GM19455 (cell line): ENCODE results near the gene ARRDC3.
A peak's percentile ranks its signal among the peaks of the same experiment; 100 is the strongest.
"Not testable (repeated sequence)": the region's sequence is repeated elsewhere in the genome, so short reads cannot be mapped to it uniquely, and the experiment has no call there.

Experiments
- ATAC-seq: cut with Tn5 transposase; IDR thresholded peaks from one replicate; pipeline ENCODE4 v1.9.1; 2021; ENCODE audit not compliant: unreplicated experiment

ARRDC3 gene

DNA sequence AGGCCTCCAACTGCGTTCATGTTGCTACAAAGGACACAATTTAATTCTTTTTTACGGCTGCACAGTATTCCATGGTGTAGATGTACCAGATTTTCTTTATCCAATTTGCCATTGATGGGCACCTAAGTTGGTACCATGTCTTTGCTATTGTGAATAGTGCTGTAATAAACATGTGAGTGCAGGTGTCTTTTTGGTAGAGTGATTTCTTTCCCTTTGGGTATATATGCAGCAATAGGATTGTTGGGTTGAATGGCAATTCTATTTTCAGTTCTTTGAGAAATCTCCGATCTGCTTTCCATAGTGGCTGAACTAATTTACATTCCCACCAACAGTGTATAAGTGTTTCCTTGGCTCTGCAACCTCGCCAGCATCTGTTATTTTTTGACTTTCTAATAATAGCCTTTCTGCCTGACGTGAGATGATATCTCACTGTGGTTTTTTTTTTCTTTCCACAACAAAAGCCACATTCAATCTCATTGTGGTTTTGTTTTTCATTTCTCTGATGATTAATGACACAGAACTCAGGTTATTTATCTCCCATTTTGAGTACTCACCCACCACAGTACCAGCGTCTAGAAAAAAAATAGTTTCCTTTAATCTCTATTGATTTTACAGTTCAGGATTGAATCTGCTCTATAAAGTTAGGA is 21.9 kb downstream of the ARRDC3 start:
- ATAC-seq, result peak; percentile 63

GRCh38 chr5:91359962-91360609 is 23.0 kb downstream of the ARRDC3 start:
- ATAC-seq, result no peak

DNA sequence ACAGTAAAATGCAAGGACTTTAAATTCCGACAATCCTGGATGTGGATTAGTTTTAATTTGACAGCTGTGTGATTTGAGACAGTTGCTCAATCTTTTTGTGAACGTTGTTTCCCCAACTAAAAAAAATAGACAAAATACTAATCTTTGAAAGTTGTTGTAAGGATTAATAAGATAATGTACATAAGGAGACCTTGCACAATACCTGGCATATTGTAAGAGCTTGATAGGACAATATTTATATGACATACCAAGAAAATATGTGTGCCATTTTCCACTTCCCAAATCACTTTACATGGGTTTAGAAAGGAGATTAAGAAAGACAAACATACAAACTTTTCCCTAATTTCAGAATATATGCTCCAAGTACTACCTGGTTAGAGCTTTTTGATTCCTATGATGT is 25.3 kb downstream of the ARRDC3 start:
- ATAC-seq, result no peak

GRCh38 chr5:91357012-91357634 is 26.0 kb downstream of the ARRDC3 start:
- ATAC-seq, result no peak

DNA sequence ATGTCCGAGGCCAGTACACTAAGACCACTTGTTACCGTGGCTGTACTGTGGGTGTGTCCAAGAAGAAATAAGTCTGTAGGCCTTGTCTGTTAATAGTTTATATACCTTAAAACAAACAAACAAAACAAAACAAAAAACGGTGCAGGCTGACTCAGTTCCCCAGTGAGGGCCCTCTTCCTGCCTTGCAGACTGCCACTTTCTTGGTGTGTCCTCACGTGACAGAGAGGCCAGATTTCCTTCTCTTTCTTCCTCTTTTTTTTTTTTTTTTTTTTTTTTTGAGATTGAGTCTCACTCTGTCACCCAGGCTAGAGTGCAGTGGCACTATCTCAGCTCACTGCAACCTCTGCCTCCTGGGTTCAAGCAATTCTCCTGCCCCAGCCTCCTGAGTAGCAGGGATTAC is 28.2 kb downstream of the ARRDC3 start:
- ATAC-seq, result not testable (repeated sequence)

- no peak for ATAC-seq
These were observed 30.1 kb downstream of the ARRDC3 start for GRCh38 chr5:91352831-91353695.

GRCh38 chr5:91345461-91345860 is 37.7 kb downstream of the ARRDC3 start:
- no peak for ATAC-seq

GRCh38 chr5:91344661-91345200 is 38.4 kb downstream of the ARRDC3 start:
- not testable (repeated sequence) for ATAC-seq

GRCh38 chr5:91343916-91344315 is 39.2 kb downstream of the ARRDC3 start:
- ATAC-seq, result no peak

DNA sequence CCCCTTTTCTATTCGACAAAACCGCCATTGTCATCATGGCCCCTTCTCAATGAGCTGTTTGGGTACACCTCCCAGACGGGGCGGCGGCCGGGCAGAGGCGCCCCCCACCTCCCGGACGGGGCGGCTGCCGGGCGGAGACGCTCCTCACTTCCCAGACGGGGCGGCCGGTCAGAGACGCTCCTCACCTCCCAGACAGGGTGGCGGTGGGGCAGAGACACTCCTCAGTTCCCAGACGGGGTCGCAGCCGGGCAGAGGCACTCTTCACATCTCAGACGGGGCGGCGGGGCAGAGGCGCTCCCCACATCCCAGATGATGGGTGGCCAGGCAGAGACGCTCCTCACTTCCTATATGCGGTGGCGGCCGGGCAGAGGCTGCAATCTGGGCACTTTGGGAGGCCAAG is 40.2 kb downstream of the ARRDC3 start:
- ATAC-seq, result not testable (repeated sequence)

DNA sequence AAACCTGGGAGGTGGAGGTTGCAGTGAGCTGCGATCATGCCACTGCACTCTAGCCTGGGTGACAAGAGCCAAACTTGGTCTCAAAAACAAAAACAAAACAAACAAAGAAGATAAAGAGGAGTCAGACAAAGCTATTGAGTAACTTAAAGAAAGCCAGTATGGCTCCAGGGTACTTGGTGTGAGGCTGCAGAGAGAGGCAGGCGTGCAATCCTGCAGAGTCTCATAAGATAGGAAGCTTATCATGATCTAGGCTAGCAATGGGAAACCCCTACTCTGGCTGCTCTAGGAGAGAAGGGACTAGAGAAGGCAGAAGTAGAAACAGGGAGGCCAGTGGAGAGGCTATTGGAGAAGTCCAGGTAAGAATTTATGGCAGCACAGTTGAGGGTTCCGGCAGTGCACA is 42.0 kb downstream of the ARRDC3 start:
- no peak for ATAC-seq

DNA sequence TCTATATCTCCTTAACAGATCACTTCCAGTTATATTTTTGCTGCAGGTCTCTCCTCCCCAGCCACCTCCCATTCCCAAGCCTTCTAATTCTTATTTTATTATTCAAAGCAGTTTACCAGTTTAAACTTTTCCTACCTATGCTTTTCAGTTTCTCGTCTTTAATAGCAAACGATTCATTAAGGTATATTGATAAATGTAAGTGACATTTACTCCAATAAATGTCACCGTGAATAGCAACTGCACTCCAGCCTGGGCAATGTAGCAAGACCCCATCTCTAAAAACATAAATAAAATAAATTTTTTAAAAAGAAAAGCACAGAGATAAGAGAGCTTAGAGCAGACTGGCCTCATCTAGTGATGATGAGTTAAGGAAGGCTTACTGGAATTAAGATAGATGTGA is 42.6 kb downstream of the ARRDC3 start:
- ATAC-seq, result no peak

DNA sequence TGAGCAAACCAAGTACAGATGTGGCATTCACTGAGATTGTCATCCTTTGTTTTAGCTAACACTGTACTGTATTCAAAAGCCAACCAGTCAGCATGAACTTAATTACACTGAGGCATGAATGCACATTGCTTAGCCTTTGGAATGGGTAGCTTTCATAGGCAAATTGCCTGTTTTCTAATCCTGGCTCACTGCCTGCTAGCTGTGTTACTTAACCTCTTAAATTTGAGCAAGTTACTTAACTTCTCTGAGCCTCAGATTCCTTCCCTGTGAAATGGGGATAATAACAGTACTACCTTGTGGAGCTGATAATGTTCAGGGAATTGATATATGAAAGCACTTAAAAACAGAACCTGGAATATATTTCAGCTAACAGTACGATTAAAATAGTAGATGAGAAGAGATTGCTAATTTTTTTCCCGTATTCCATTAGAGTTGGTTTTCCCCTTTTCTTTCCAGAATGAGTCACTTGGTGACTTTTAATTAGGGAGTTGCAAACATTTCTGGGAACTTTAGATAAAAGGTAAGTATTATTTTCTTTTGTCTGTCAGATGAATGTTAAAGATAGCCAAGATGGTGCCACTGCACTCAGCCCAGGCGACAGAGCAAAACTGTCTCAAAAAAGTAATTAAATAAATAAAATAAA is 43.9 kb downstream of the ARRDC3 start:
- no peak for ATAC-seq

GRCh38 chr5:91332267-91333045 is 50.7 kb downstream of the ARRDC3 start:
- no peak for ATAC-seq

DNA sequence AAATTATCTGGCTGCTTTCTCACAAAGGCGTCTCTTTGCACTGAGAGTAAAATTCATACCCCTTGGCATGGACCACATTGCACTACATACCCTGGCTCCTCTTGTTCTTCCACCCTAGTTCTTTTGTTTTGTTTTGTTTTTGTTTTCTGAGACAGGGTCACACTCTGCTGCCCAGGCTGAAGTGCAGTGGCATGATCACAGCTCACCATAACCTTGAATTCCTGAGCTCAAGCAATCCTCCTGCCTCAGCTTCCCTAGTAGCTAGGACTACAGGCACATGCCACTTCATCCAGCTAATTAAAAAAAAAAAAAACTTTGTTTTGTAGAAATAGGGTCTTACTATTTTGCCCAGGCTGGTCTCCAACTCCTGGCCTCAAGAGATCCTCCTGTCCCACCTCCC is 51.4 kb downstream of the ARRDC3 start:
- ATAC-seq, result no peak

GRCh38 chr5:91329283-91329682 is 53.8 kb downstream of the ARRDC3 start:
- no peak for ATAC-seq

DNA sequence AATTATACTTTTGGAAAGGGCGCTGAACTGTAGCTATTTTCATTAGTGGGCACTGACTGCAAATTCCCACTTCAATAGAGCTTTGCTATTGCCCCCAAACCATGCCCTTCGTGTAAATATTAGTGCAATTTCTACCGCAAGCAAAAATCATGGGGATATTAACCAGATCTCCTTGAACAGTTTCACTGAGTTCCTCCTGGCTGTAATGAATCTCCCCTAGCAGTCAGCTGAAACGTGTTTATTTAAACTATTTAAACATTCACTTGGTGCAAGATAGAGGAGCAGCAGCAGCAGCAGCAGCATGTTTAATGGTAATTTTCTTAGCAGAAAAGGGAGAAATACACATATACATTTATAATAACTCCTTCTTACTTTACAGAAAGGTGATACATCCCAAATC is 54.4 kb downstream of the ARRDC3 start:
- ATAC-seq, result no peak

GRCh38 chr5:91322981-91323380 is 60.1 kb downstream of the ARRDC3 start:
- not testable (repeated sequence) for ATAC-seq

GRCh38 chr5:91319667-91320066 is 63.5 kb downstream of the ARRDC3 start:
- no peak for ATAC-seq

DNA sequence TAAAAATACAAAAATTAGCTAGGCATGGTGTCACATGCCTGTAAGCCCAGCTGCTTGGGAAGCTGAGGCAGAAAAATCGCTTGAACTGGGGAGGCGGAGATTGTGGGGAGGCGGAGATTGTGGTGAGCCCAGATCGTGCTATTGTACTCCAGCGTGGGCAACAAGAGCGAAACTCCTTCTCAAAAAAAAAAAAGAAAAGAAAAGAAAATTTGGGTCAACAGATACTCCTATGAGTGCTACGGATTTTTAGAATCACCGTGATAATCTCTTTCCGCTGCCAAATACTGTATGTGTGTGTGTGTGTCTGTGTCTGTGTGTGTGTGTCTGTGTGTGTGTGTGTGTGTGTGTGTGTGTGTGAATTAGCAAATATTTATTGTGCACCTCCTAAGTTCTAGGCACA is 64.4 kb downstream of the ARRDC3 start:
- ATAC-seq, result no peak
